Activated CD4-positive, alpha-beta memory T cell treated with anti-CD3 and anti-CD28 coated beads for 36 hours (primary cell): Measurements from ENCODE around the gene SMPDL3A. TPM values are rescaled to one million over a fixed set of nuclear protein-coding genes. Genes with fewer than 3 reads are reported as not detected.
A peak's percentile ranks its signal among the peaks of the same experiment; 100 is the strongest.

ENCODE experiments used
- CTCF ChIA-PET: fragments of 350-600 bp; sonication (Branson Sonifier 250); formaldehyde crosslinking; loops from one replicate; lab custom pipeline; 2021; ENCODE audit warnings: antibody characterized with exemption, inconsistent platforms; lab: Charles Lee
- POLR2A ChIA-PET: fragments of 350-600 bp; sonication (Branson Sonifier 250); formaldehyde crosslinking; loops from one replicate; lab custom pipeline; 2021; ENCODE audit warnings: antibody characterized with exemption; lab: Charles Lee
- DNase-seq: peaks from one replicate; pipeline ENCODE4 v3.0.0-alpha.2; 2020
- H3K27ac Mint-ChIP-seq: one replicate; pipeline ENCODE4 v1.8.0; 2021; ENCODE audit warnings: mixed read lengths
- H3K27me3 Mint-ChIP-seq: one replicate; pipeline ENCODE4 v1.8.0; 2021; ENCODE audit warnings: mixed read lengths
- H3K36me3 Mint-ChIP-seq: one replicate; pipeline ENCODE4 v1.8.0; 2021; ENCODE audit warnings: mixed read lengths
- H3K4me1 Mint-ChIP-seq: one replicate; pipeline ENCODE4 v1.8.0; 2021; ENCODE audit warnings: low read depth, mixed read lengths
- H3K4me3 Mint-ChIP-seq: one replicate; pipeline ENCODE4 v1.8.0; 2021; ENCODE audit warnings: mild to moderate bottlenecking, mixed read lengths
- H3K9me3 Mint-ChIP-seq: one replicate; pipeline ENCODE4 v1.8.0; 2021; ENCODE audit warnings: mixed read lengths
- intact Hi-C: fragments of 100-400 bp; cut with micrococcal nuclease; formaldehyde crosslinking; loops from one replicate; pipeline ENCODE4 v1.15.1; 2023
- total RNA-seq, 2 experiments: library from RNA; stranded (reverse); gene quantifications; one replicate each; pipeline ENCODE4 v1.2.3, GENCODE V29; 2021

Gene SMPDL3A
- total RNA-seq, 2 experiments from 2014 or later: 0.17 to 0.21 TPM

- no peaks in the 10 kb centered on the region for H3K9me3 Mint-ChIP-seq
- ChIA-PET POLR2A (no interaction called here), CTCF (interaction anchor here (1.9 kb wide), 1 partner anchor 8 kb away, joined by 7 read pairs; the partner anchor contains the start of gene SMPDL3A)
- peaks cover 6% of the 10 kb centered on the region for H3K27me3 Mint-ChIP-seq
- peaks cover 4% of the 10 kb centered on the region for H3K4me1 Mint-ChIP-seq
- intact Hi-C loops: no loop called here
- H3K4me3 Mint-ChIP-seq: no peak overlapping the region
- H3K27ac Mint-ChIP-seq: no peak overlapping the region
- H3K36me3 Mint-ChIP-seq: no peaks in the 10 kb centered on the region
- DNase-seq: no peak
These were observed 8.5 kb downstream of the SMPDL3A start for GRCh38 chr6:122797537-122797936.

GRCh38 chr6:122798099-122798641 is 9.1 kb downstream of the SMPDL3A start:
- CTCF ChIA-PET: interaction anchor here (1.0 to 1.9 kb wide), 2 partner anchors 9 to 41 kb away, joined by 4 to 7 read pairs; partner anchors contain the start of gene SMPDL3A
- Mint-ChIP-seq H3K4me3 (no peak overlapping the region), H3K9me3 (no peaks in the 10 kb centered on the region), H3K27ac (no peak overlapping the region), H3K27me3 (no peaks in the 10 kb centered on the region), H3K36me3 (no peaks in the 10 kb centered on the region), H3K4me1 (peaks cover 4% of the 10 kb centered on the region)
- DNase-seq: peak; percentile 27
- intact Hi-C loops: loop anchor here (2.0 kb wide), 1 partner anchor 17 kb away; no protein-coding TSS in a partner anchor
- POLR2A ChIA-PET: no interaction called here

DNA sequence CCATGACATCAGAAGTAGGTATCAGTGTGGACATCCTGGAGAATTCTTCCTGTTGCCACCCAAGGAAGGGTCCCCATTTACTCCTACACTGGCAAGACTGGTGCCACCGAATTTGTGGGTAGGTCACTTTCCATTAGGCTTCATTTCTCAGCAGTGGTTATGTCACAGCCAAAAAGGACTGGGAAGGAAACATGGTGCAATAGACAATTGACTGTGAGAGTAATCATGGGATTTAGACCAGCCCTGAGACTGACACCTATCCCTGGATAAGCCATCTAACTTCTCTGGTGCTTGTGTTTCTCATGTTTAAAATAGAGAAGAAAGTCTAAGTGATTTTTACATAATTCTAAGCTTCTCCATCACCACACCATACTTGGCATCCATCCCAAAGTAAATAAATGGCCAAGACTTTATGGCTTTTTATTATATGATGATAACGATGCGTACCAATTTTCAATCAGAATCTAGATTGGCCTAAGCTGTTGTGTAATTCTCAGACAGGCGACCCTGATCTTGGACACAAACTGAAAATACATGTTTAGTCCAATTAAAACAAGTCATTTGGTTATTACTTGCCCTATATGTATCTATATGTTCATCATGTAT is 10.2 kb downstream of the SMPDL3A start:
- no peak overlapping the region for H3K27ac Mint-ChIP-seq
- ChIA-PET CTCF (interaction anchor here (1.9 kb wide), 1 partner anchor 10 kb away, joined by 7 read pairs; the partner anchor contains the start of gene SMPDL3A), POLR2A (no interaction called here)
- H3K36me3 Mint-ChIP-seq: no peaks in the 10 kb centered on the region
- H3K27me3 Mint-ChIP-seq: no peaks in the 10 kb centered on the region
- no peaks in the 10 kb centered on the region for H3K9me3 Mint-ChIP-seq
- intact Hi-C loops: loop anchor here (2.0 kb wide), 1 partner anchor 16 kb away; no protein-coding TSS in a partner anchor
- H3K4me1 Mint-ChIP-seq: peaks cover 4% of the 10 kb centered on the region
- no peak for DNase-seq
- no peak overlapping the region for H3K4me3 Mint-ChIP-seq

- no peaks in the 10 kb centered on the region for H3K9me3 Mint-ChIP-seq
- peaks cover 4% of the 10 kb centered on the region for H3K4me1 Mint-ChIP-seq
- ChIA-PET CTCF (no interaction called here), POLR2A (no interaction called here)
- H3K27me3 Mint-ChIP-seq: no peaks in the 10 kb centered on the region
- H3K36me3 Mint-ChIP-seq: no peaks in the 10 kb centered on the region
- H3K4me3 Mint-ChIP-seq: no peak overlapping the region
- intact Hi-C loops: loop anchor here (2.0 kb wide), 1 partner anchor 15 kb away; no protein-coding TSS in a partner anchor
- DNase-seq: no peak
- H3K27ac Mint-ChIP-seq: no peak overlapping the region
These were observed 11.0 kb downstream of the SMPDL3A start for GRCh38 chr6:122799916-122800686.

GRCh38 chr6:122800906-122801305 is 11.8 kb downstream of the SMPDL3A start:
- H3K4me3 Mint-ChIP-seq: no peak overlapping the region
- no peak overlapping the region for H3K27ac Mint-ChIP-seq
- H3K27me3 Mint-ChIP-seq: no peaks in the 10 kb centered on the region
- ChIA-PET CTCF (interaction anchor here (0.6 kb wide), 1 partner anchor 26 kb away, joined by 3 read pairs; no protein-coding TSS in a partner anchor), POLR2A (no interaction called here)
- H3K4me1 Mint-ChIP-seq: peaks cover 4% of the 10 kb centered on the region
- no peaks in the 10 kb centered on the region for H3K9me3 Mint-ChIP-seq
- H3K36me3 Mint-ChIP-seq: no peaks in the 10 kb centered on the region
- intact Hi-C loops: no loop called here
- no peak for DNase-seq

GRCh38 chr6:122801397-122801796 is 12.3 kb downstream of the SMPDL3A start:
- ChIA-PET POLR2A (no interaction called here), CTCF (interaction anchor here (0.6 kb wide), 1 partner anchor 27 kb away, joined by 3 read pairs; no protein-coding TSS in a partner anchor)
- Mint-ChIP-seq H3K4me1 (peaks cover 4% of the 10 kb centered on the region), H3K27me3 (no peaks in the 10 kb centered on the region), H3K36me3 (no peaks in the 10 kb centered on the region), H3K9me3 (no peaks in the 10 kb centered on the region), H3K4me3 (no peak overlapping the region), H3K27ac (no peak overlapping the region)
- intact Hi-C loops: no loop called here
- DNase-seq: no peak

DNA sequence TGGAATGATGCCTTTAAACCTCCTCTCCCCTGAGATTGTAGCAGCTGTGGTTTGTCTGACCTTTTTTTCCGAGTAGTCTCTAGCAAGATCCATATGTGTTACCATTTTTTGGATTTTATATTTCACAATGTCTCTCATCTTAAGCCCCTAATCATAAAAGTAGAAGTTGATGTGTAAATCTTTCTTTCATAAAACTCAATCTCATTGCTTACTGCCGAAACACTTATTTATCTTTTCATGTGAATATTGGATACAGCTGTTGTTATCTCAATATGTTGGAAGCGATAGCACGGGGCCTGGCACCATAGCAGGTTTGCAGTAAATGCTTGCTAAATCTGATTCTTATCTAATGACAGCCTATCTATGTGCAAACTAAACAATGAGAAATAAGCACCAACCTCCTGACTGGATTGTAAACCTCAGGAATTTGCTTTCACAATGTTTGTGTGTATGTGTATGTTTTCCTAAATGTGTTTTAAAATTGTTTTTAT is 14.2 kb downstream of the SMPDL3A start:
- no peaks in the 10 kb centered on the region for H3K36me3 Mint-ChIP-seq
- no peak for DNase-seq
- no peak overlapping the region for H3K27ac Mint-ChIP-seq
- no peak overlapping the region for H3K4me3 Mint-ChIP-seq
- no peaks in the 10 kb centered on the region for H3K4me1 Mint-ChIP-seq
- POLR2A ChIA-PET: no interaction called here
- H3K27me3 Mint-ChIP-seq: no peaks in the 10 kb centered on the region
- H3K9me3 Mint-ChIP-seq: no peaks in the 10 kb centered on the region
- CTCF ChIA-PET: interaction anchor here (1.1 kb wide), 1 partner anchor 36 kb away, joined by 3 read pairs; no protein-coding TSS in a partner anchor
- intact Hi-C loops: no loop called here

DNA sequence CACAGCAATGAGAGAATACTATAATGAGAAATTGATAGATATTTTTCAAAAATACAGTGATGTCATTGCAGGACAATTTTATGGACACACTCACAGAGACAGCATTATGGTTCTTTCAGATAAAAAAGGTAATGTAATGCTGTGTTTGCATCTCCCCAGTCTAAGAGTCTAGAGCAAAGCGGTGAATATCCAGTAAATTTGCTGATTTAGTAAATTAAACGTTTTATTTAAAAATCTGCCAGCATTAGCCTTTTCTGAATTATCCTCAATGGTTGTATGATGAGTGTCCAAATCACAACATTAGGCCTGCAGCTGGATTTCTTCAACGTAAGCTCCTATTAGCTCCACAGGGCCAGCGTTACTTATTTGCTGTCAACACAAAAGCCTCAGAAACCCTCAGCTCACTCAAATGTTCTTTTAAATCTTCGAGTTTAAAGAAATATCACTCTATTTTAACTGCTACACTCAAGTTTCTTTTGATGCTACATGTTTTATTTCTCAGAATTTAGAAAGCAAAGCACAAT is 16.0 kb downstream of the SMPDL3A start:
- H3K27me3 Mint-ChIP-seq: no peaks in the 10 kb centered on the region
- ChIA-PET CTCF (no interaction called here), POLR2A (no interaction called here)
- no peaks in the 10 kb centered on the region for H3K9me3 Mint-ChIP-seq
- intact Hi-C loops: no loop called here
- H3K36me3 Mint-ChIP-seq: no peaks in the 10 kb centered on the region
- H3K4me1 Mint-ChIP-seq: no peaks in the 10 kb centered on the region
- H3K27ac Mint-ChIP-seq: no peak overlapping the region
- no peak overlapping the region for H3K4me3 Mint-ChIP-seq
- no peak for DNase-seq

DNA sequence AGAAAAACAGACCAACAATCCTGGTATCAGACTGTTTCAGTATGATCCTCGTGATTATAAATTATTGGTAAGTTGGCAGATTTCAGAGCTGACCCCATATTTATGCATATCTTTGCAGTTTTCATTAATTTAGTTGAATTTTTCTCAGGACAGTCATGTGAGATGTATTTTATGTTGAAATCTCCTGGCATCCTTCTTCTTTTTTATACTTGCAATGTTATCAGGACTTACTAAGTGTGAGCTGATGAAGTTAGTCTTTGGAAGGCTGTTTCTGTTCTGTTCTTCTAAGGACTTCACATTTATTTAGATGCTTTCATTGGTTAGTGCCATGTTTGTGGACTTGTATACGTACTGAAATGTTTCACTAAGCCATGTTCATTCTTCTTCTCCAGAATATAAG is 17.2 kb downstream of the SMPDL3A start:
- no peaks in the 10 kb centered on the region for H3K4me1 Mint-ChIP-seq
- no peak for DNase-seq
- H3K27ac Mint-ChIP-seq: no peak overlapping the region
- ChIA-PET POLR2A (no interaction called here), CTCF (no interaction called here)
- intact Hi-C loops: no loop called here
- H3K27me3 Mint-ChIP-seq: no peaks in the 10 kb centered on the region
- H3K4me3 Mint-ChIP-seq: no peak overlapping the region
- no peaks in the 10 kb centered on the region for H3K36me3 Mint-ChIP-seq
- no peaks in the 10 kb centered on the region for H3K9me3 Mint-ChIP-seq

DNA sequence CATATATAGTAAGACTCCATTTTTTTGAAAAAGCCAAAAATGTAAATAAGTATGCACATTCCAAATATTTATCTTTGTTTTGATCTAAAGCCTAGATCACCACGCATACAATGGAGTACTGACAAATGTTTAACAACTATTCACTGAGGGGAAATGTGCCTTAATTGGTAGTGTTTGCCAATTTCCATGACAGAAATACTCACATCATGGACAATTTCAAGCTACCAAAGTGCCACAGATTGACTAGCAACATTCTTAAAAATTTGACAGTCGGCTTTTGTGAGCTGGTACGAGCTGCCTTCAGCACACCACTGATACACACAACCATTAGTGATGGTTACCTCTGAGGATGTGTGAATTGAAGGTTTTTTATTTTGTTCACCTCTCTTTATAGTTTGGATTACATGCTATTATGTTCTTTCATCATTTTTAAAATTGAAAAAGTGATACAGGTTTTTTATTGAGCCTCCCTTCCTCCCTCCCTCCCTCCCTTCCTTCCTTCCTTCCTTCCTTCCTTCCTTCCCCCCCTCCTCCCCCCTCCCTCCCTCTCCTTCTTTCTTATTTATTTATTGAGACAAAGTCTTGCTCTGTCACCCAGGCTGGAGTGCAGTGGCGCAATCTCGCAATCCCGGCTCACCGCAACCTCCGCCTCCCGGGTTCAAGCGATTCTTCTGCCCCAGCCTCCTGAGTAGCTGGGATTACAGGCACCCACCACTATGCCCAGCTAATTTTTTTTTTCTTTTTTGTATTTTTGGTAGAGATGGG is 19.2 kb downstream of the SMPDL3A start:
- CTCF ChIA-PET: no interaction called here
- no peaks in the 10 kb centered on the region for H3K36me3 Mint-ChIP-seq

GRCh38 chr6:122809001-122809400 is 19.9 kb downstream of the SMPDL3A start:
- no peaks in the 10 kb centered on the region for H3K9me3 Mint-ChIP-seq
- no peaks in the 10 kb centered on the region for H3K36me3 Mint-ChIP-seq
- no peak overlapping the region for H3K27ac Mint-ChIP-seq
- ChIA-PET POLR2A (no interaction called here), CTCF (interaction anchor here (0.6 kb wide), 1 partner anchor 13 kb away, joined by 4 read pairs; no protein-coding TSS in a partner anchor)
- no peaks in the 10 kb centered on the region for H3K27me3 Mint-ChIP-seq
- no peak overlapping the region for H3K4me3 Mint-ChIP-seq
- H3K4me1 Mint-ChIP-seq: no peaks in the 10 kb centered on the region
- intact Hi-C loops: no loop called here
- no peak for DNase-seq

More for the DNA sequence above, 19.2 kb downstream of the SMPDL3A start:
- no peaks in the 10 kb centered on the region for H3K9me3 Mint-ChIP-seq
- POLR2A ChIA-PET: no interaction called here
- no peak for DNase-seq
- no peak overlapping the region for H3K27ac Mint-ChIP-seq
- H3K4me1 Mint-ChIP-seq: no peaks in the 10 kb centered on the region
- no peak overlapping the region for H3K4me3 Mint-ChIP-seq
- no peaks in the 10 kb centered on the region for H3K27me3 Mint-ChIP-seq
- intact Hi-C loops: no loop called here
